HL-60/S4 treated with retinoic acid at 250 ng/mL for 4 days and 3 days (cell line): ENCODE data around the gene ZFYVE1.
"Not testable (repeated sequence)": the region's sequence is repeated elsewhere in the genome, so short reads cannot be mapped to it uniquely, and the experiment has no call there.

Experiments
- in situ Hi-C: fragments of 300-500 bp; cut with MboI; formaldehyde crosslinking; loops from 2 replicates; pipeline ENCODE4 v1.7.0; 2022; ENCODE audit warnings: low sequenced_read_pairs

ZFYVE1 gene

DNA sequence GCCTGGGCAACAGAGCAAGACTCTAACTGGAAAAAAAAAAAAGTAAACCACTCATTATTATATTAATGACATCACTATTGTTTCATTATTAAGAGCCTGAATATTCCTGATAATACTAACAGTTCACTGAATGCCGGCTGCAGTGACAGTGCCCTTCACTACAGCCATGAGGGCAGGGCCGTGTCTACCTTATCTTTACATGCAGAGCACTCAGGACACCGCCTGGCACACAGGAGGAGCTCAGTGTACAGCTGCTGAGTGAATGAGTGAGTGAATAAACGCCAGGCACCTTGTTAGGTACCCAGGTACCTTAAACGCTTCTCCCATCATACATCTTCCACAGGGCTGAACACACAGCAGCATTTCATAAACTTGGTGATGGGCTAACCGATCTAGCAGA lies 23.2 kb downstream of the ZFYVE1 start:
- in situ Hi-C loops = no loop called here

- in situ Hi-C loops = no loop called here
These were observed 26.8 kb downstream of the ZFYVE1 start for GRCh38 chr14:73000073-73000472.

DNA sequence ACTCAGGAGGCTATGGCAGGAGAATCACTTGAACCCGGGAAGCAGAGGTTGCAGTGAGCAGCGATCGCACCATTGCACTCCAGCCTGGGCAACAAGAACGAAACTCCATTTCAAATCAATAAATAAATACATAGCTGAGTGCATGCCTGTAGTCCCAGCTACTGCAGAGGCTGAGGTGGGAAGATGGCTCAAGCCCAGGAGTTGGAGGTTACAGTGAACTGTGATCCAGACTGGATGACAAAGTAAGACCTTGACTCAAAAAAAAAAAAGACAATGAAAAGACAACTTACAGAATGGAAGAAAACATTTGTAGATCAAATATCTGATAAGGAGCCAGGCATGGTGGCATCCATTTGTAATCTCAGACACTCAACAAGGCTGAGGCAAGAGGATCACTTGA lies 27.6 kb downstream of the ZFYVE1 start:
- in situ Hi-C loops = no loop called here

GRCh38 chr14:72998252-72998903 lies 28.5 kb downstream of the ZFYVE1 start:
- in situ Hi-C loops = no loop called here

GRCh38 chr14:72996916-72997315 lies 30.0 kb downstream of the ZFYVE1 start:
- in situ Hi-C loops = no loop called here

DNA sequence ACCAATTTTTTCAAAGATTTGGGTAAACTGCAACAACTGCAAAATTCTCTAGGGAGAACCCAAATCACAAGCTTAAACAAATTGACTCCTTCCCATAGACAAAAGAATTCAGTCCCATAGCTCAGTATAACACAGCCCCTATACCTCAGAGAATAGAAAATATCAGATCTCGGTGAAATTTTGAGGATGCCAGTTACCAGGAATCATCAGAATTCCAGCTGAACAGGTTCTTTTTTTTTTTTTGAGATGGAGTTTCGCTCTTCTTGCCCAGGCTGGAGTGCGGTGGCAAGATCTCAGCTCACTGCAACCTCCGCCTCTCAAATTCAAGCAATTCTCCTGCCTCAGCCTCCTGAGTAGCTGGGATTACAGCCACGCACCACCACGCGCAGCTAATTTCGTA lies 36.7 kb downstream of the ZFYVE1 start:
- in situ Hi-C loops = no loop called here

GRCh38 chr14:72986857-72987256 lies 40.0 kb downstream of the ZFYVE1 start:
- in situ Hi-C loops = no loop called here

DNA sequence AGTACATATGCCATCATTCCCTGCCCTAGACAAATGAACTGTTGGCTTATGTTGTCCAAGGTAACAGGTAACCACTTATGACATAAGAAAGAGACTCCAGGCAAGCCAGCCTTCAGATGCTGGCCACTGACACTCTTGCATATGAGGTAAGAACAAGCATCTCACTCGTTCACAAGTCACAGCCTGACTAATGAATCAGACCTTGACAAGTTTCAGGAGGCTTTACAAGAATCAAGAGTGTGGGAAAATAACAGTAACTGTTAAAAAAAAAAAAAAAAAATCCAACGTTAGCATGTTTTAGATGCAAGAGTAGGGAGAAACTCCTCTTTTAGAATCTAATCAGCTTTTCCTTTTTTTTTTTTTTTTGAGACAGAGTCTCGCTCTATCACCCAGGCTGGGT lies 40.7 kb downstream of the ZFYVE1 start:
- in situ Hi-C loops = no loop called here

- in situ Hi-C loops = no loop called here
These were observed 44.7 kb downstream of the ZFYVE1 start for GRCh38 chr14:72982146-72982708.

DNA sequence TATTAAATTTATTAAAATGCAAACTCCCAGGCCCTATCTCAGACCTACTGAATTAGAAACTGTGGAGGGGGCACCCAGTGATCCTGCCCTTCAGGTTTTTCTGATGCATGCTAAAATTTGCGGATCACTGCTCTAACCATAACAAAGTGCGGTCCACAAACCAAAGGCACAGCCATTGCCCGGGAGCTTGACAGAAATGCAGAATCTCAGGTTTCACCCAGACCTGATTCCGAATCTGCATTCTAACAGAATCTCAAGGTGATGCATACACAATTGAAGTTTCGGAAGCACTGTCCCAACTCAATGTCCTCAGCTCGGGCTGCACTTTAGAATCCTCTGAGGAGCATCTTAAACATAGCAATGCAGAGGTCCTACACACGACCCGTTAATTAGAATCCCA lies 46.0 kb downstream of the ZFYVE1 start:
- in situ Hi-C loops = no loop called here

- in situ Hi-C loops = no loop called here
These were observed 48.0 kb downstream of the ZFYVE1 start for GRCh38 chr14:72978856-72979255.

DNA sequence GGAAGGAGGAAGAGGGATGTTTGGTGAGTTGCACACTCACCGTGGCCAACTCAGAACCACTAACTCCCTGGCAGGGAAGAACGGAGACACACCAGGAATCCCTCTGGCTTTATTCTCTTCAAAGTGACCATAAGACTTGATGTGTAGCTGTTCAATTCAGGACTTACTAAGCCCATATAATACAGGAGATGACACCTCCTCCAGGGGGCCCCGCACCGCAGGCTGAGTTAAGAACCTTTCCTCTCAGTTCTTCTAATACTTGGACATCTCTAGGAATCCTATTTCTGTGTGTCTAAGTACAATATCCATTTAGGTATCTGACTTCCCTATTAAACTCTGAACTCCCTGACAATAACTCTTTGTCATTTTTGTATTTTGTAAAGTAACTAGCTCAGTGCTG lies 51.1 kb downstream of the ZFYVE1 start:
- in situ Hi-C loops = no loop called here

- in situ Hi-C loops = no loop called here
These were observed 52.2 kb downstream of the ZFYVE1 start for GRCh38 chr14:72974661-72975060.

- in situ Hi-C loops = no loop called here
These were observed 56.0 kb downstream of the ZFYVE1 start for GRCh38 chr14:72970824-72971434.

- in situ Hi-C loops = no loop called here
These were observed 56.8 kb downstream of the ZFYVE1 start for GRCh38 chr14:72970058-72970630.

DNA sequence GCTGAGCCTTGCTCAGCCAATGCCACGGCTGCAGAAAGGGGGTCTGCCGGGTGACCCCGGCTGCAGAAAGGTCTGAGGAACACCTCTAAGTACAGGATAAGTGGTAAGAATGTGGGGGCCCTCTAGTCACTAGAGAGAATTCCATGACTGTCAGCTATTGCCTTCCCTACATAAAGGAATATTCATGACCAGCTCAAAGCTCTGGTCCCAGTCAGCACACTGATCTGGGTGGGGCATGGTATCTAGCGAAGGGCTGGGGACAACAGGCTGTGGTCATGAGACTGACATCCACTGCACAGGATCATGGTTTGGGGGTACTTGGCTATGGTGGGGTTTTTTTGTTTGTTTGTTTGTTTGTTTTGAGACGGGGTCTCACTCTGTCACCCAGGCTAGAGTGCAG lies 58.6 kb downstream of the ZFYVE1 start:
- in situ Hi-C loops = no loop called here

- in situ Hi-C loops = no loop called here
These were observed 60.9 kb downstream of the ZFYVE1 start for GRCh38 chr14:72966038-72966437.

DNA sequence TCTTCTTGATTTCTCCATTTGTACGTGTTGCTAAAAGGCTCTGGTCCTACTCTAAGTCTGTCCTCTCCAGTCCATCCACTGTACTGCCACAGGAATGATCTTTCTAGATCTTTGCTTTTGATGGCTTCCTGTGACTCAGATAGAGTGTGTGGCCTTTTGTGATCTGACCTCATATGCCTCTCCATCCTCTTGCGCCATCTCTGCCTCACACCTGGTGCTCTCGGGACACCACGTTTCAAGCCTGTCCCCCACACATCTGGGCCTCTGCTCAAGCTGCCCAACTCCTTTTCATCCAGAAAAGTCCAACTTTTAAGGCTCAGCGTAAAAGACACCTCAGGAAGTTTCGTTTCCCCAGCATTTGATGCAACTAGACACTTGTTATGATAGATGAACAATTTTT lies 61.7 kb downstream of the ZFYVE1 start:
- in situ Hi-C loops = no loop called here

- in situ Hi-C loops = no loop called here
These were observed 64.0 kb downstream of the ZFYVE1 start for GRCh38 chr14:72962829-72963312.

DNA sequence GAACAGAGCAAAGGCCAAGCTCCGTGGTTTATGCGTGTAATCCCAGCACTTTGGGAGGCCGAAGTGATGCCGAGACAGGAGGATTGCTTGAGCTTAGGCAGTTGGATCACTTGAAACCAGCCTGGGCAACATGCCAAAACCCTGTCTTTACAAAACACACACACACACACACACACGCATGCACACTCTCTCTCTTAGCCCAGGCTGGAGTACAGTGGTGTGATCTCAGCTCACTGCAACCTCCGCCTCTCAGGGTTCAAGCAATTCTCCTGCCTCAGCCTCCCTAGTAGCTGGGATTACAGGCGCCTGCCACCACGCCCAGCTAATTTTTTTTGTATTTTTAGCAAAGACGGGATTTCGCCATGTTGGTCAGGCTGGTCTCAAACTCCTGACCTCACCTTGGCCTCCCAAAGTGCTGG lies 64.6 kb downstream of the ZFYVE1 start:
- in situ Hi-C loops = not testable (repeated sequence)

DNA sequence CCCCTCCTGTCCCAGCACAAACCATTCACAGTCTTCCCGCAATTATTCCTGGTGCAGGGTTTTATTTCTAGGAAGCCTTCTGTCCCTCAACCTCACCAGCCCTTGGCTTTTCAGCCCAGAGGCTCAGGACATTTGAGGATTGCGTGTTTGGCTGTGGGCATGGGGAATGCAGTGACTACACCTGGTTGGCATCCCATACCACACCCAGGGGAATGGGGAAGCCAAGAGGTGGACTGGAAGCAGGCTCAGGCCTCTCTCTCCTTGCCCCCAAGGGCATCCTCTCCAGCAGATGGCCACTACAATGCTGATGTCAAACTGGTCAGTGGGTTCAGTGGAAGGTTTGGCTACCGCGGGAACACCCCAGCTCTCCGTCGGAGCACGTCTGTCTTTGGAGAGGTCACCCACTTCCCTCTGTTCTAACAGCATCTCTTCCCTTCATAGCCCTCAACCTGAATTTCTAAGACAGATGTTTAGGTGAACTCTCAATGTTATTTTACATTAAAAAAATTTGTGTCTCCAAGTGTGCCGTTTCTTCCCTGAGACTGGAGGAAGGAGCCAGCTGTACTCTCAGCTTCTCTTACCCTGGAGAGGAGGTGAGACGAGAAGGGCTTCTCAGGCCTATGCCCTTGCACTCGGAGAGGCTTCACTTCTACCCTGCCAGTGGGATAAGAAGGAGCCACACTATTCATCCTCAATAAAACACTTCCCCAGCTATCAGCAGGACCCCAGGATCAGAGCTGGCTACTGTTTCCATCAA lies 65.1 kb downstream of the ZFYVE1 start:
- in situ Hi-C loops = no loop called here
